ENCODE results near the gene RPL6. TPM values are rescaled to one million over a fixed set of nuclear protein-coding genes. Genes with fewer than 3 reads are reported as not detected.
"Not testable (repeated sequence)": the region's sequence is repeated elsewhere in the genome, so short reads cannot be mapped to it uniquely, and the experiment has no call there.

Gene RPL6
- total and polyA plus RNA-seq, 8 donors, result 590 to 1,871 (median 1,055) TPM

DNA sequence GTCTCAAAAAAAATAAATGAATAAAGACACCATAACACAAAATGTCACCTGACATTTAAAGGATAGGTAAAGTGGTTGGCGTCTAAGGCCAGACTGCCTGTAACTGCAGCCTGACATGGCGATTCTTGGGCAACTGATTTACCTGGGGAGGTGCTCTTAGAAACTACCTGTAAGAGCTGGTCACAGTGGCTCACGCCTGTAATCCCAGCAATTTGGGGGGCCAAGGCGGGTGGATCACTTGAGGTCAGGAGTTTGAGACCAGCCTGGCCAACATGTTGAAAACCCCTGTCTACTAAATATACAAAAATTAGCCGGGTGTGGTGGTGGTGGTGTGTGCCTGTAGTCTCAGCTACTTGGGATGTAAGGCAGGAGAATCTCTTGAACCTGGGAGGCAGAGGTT is 8.4 kb downstream of the RPL6 start:
- intact Hi-C loops (cut with DNase I), result no loop called here
- H3K4me3 ChIP-seq, result no peak overlapping the region
- FAIRE-seq (no peak), ATAC-seq (no peak), DNase-seq (no peak)
- WGBS, 2 donors, result 88 to 91% methylated on average over 5 of the region's 5 CpGs
- no peaks in the 10 kb centered on the region for H3K9me3 ChIP-seq
- H3K4me1 ChIP-seq, result no peaks in the 10 kb centered on the region
- H3K27me3 ChIP-seq, result no peaks in the 10 kb centered on the region
- peaks cover 5 to 18% (median 17%) of the 10 kb centered on the region in 3 donors for H3K36me3 ChIP-seq
- TF ChIP-seq, protein P1, sequence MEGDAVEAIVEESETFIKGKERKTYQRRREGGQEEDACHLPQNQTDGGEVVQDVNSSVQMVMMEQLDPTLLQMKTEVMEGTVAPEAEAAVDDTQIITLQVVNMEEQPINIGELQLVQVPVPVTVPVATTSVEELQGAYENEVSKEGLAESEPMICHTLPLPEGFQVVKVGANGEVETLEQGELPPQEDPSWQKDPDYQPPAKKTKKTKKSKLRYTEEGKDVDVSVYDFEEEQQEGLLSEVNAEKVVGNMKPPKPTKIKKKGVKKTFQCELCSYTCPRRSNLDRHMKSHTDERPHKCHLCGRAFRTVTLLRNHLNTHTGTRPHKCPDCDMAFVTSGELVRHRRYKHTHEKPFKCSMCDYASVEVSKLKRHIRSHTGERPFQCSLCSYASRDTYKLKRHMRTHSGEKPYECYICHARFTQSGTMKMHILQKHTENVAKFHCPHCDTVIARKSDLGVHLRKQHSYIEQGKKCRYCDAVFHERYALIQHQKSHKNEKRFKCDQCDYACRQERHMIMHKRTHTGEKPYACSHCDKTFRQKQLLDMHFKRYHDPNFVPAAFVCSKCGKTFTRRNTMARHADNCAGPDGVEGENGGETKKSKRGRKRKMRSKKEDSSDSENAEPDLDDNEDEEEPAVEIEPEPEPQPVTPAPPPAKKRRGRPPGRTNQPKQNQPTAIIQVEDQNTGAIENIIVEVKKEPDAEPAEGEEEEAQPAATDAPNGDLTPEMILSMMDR (IDR thresholded peaks at IDR 0.05), result no peak
- H3K27ac ChIP-seq, result no peak overlapping the region

DNA sequence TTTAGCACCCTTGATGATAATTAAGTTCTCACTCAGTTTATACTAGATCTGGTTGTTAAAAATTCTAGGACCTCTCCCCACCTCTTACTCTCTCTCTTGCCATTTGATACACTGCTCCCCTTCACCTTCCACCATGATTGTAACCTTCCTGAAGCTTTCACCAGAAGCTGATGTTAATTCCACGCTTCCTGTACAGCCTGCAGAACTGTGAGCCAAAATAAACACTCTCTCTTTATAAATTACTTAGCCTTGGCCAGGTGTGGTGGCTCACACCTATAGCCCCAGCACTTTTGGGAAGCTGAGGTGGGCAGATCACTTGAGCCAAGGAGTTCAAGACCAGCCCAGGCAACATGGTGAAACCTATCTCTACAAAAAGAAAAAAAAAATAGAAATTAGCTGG is 16.1 kb downstream of the RPL6 start:
- intact Hi-C loops (cut with DNase I), result no loop called here
- no peaks in the 10 kb centered on the region for H3K4me1 ChIP-seq
- no peaks in the 10 kb centered on the region for H3K9me3 ChIP-seq
- H3K36me3 ChIP-seq, result no peaks in the 10 kb centered on the region
- WGBS, 2 donors, result 39 to 43% methylated on average over 1 of the region's 1 CpG
- no peak overlapping the region for H3K4me3 ChIP-seq
- ATAC-seq (no peak), FAIRE-seq (no peak), DNase-seq (no peak)
- TF ChIP-seq, protein P1 (IDR thresholded peaks at IDR 0.05), result no peak
- no peaks in the 10 kb centered on the region for H3K27me3 ChIP-seq
- H3K27ac ChIP-seq, result no peak overlapping the region

DNA sequence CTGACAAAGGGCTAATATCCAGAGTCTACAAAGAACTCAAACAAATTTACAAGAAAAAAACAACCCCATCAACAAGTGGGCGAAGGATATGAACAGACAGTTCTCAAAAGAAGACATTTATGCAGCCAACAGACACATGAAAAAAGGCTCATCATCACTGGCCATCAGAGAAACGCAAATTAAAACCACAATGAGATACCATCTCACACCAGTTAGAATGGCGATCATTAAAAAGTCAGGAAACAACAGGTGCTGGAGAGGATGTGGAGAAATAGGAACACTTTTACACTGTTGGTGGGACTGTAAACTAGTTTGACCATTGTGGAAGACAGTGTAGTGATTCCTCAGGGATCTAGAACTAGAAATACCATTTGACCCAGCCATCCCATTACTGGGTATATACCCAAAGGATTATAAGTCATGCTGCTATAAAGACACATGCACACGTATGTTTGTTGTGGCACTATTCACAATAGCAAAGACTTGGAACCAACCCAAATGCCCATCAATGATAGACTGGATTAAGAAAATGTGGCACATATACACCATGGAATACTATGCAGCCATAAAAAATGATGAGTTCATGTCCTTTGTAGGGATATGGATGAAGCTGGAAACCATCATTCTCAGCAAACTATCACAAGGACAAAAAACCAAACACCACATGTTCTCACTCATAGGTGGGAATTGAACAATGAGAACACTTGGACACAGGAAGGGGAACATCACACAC is 19.3 kb downstream of the RPL6 start:
- FAIRE-seq, H3K27me3 ChIP-seq, H3K4me1 ChIP-seq, H3K9me3 ChIP-seq, DNase-seq, H3K27ac ChIP-seq, ATAC-seq, H3K4me3 ChIP-seq, H3K36me3 ChIP-seq: not testable (repeated sequence)
- WGBS, 2 donors, result 76 to 78% methylated on average over 2 to 3 of the region's 4 CpGs
- intact Hi-C loops (cut with DNase I), result loop anchor here in 1 of 3 donors (10.0 kb wide), 1 partner anchor 195 kb away; no protein-coding TSS in a partner anchor

DNA sequence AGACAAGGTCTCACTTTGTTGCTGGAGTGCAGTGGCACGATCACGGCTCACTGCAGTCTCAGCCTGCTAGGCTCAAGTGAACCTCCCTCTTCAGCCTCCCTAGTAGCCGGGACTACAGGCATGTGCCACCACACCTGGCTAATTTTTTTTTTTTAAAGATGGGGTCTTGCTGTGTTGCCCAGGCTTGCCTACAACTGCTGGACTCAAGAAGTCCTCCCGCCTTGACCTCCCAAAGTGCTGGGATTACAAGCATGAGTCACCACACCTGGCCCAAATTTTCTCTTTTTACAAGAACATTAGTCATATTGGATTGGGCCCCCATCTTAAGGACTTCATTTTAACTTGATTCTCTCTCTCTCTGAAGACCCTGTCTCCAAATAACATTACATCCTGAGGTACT is 20.2 kb downstream of the RPL6 start:
- WGBS, 2 donors, result 72 to 83% methylated on average over 4 of the region's 4 CpGs
- intact Hi-C loops (cut with DNase I), result loop anchor here in 1 of 3 donors (10.0 kb wide), 1 partner anchor 194 kb away; no protein-coding TSS in a partner anchor
- Histone ChIP-seq H3K27ac (no peak overlapping the region), H3K27me3 (no peaks in the 10 kb centered on the region), H3K4me1 (no peaks in the 10 kb centered on the region), H3K9me3 (no peaks in the 10 kb centered on the region), H3K4me3 (no peak overlapping the region), H3K36me3 (no peaks in the 10 kb centered on the region)
- ATAC-seq, result no peak
- no peak for DNase-seq
- TF ChIP-seq, protein P1 (IDR thresholded peaks at IDR 0.05), result no peak
- FAIRE-seq, result no peak

DNA sequence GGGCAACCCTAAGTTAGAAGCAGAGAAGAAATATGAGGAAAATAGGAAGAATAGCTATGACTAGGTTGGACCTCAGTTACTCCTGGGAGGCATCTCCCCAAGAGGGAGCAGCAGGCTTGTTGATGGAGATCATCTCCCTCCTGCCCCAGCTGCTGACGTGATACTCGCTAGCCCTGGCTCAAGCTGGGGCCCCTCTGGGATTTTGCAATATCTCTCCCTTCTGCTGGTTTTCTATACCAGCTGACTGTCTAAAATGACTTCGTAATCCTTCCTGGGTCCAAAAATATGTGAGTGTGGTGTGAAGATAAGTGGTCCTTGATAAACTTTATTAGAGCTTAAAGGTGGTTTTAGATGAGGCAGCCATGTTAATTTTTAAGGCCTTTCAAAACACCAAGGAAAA is 22.7 kb downstream of the RPL6 start:
- 67 to 72% methylated on average over 3 of the region's 3 CpGs for WGBS, 2 donors
- ATAC-seq, result no peak
- intact Hi-C loops (cut with DNase I), result loop anchor here in 1 of 3 donors (10.0 kb wide), 1 partner anchor 192 kb away; no protein-coding TSS in a partner anchor
- Histone ChIP-seq H3K27ac (no peak overlapping the region), H3K36me3 (no peaks in the 10 kb centered on the region), H3K27me3 (no peaks in the 10 kb centered on the region), H3K4me3 (no peak overlapping the region), H3K9me3 (no peaks in the 10 kb centered on the region), H3K4me1 (no peaks in the 10 kb centered on the region)
- TF ChIP-seq, protein P1 (IDR thresholded peaks at IDR 0.05), result no peak
- no peak for FAIRE-seq
- no peak for DNase-seq

All from pancreas (tissue), 10 donors.